Measurements from ENCODE around the gene KRTAP20-1. TPM values are rescaled to one million over a fixed set of nuclear protein-coding genes. Genes with fewer than 3 reads are reported as not detected.

The KRTAP20-1 gene
- total RNA-seq, 1 experiment from 2014 or later: not detected

- Mint-ChIP-seq H3K4me3 (no peak overlapping the region), H3K36me3 (peaks cover 13% of the 10 kb centered on the region), H3K27ac (no peak overlapping the region), H3K9me3 (peaks cover 14% of the 10 kb centered on the region), H3K27me3 (ENCODE audit: low read depth) (no peaks in the 10 kb centered on the region), H3K4me1 (peaks cover 12% of the 10 kb centered on the region)
- ChIA-PET CTCF (no interaction called here), POLR2A (no interaction called here)
- DNase-seq (ENCODE audit: low spot score) (no peak), ATAC-seq (no peak)
- TF ChIP-seq FOXJ3 (CRISPR knock-in tag; IDR thresholded peaks at IDR 0.05; ENCODE audit: borderline replicate concordance): no peak
- no peak for TF ChIP-seq TEAD1 (CRISPR knock-in tag; IDR thresholded peaks at IDR 0.05)
- TF ChIP-seq STAT6 (CRISPR knock-in tag; conservative IDR thresholded peaks at IDR 0.05; ENCODE audit: low read depth): no peak
- TF ChIP-seq ZNF281 (CRISPR knock-in tag; IDR thresholded peaks at IDR 0.05): no peak
- TF ChIP-seq, protein P1, sequence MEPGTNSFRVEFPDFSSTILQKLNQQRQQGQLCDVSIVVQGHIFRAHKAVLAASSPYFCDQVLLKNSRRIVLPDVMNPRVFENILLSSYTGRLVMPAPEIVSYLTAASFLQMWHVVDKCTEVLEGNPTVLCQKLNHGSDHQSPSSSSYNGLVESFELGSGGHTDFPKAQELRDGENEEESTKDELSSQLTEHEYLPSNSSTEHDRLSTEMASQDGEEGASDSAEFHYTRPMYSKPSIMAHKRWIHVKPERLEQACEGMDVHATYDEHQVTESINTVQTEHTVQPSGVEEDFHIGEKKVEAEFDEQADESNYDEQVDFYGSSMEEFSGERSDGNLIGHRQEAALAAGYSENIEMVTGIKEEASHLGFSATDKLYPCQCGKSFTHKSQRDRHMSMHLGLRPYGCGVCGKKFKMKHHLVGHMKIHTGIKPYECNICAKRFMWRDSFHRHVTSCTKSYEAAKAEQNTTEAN (CRISPR knock-in tag; IDR thresholded peaks at IDR 0.05): no peak
- TF ChIP-seq, protein P2, sequence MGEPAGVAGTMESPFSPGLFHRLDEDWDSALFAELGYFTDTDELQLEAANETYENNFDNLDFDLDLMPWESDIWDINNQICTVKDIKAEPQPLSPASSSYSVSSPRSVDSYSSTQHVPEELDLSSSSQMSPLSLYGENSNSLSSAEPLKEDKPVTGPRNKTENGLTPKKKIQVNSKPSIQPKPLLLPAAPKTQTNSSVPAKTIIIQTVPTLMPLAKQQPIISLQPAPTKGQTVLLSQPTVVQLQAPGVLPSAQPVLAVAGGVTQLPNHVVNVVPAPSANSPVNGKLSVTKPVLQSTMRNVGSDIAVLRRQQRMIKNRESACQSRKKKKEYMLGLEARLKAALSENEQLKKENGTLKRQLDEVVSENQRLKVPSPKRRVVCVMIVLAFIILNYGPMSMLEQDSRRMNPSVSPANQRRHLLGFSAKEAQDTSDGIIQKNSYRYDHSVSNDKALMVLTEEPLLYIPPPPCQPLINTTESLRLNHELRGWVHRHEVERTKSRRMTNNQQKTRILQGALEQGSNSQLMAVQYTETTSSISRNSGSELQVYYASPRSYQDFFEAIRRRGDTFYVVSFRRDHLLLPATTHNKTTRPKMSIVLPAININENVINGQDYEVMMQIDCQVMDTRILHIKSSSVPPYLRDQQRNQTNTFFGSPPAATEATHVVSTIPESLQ (CRISPR knock-in tag; IDR thresholded peaks at IDR 0.05): no peak
- TF ChIP-seq ZNF232 (CRISPR knock-in tag; IDR thresholded peaks at IDR 0.05): no peak
Measured at GRCh38 chr21:30628109-30628508, 11.9 kb downstream of the KRTAP20-1 start.

DNA sequence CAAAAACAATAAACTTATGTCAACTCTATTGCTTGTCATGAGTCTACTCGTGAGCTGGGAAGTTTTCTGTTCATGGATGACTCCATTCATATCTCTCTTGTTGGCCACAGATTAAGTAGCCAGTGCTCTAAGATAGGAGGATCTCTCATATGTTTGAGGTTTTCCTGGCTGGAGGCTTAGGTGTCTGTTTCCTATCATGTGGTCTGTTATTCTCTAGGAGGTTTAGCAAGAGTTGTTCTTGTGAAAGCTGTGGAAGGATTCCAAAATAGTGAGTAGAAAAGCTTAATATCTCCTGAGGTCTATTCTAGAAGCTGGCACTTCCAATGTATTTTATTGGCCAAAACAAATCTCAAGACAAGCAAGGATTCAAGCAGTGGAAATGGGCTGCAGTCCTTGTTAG is 13.0 kb downstream of the KRTAP20-1 start:
- DNase-seq (ENCODE audit: low spot score) (no peak), ATAC-seq (no peak)
- ChIA-PET CTCF (no interaction called here), POLR2A (no interaction called here)
- Mint-ChIP-seq H3K36me3 (peaks cover 13% of the 10 kb centered on the region), H3K4me3 (no peak overlapping the region), H3K27me3 (ENCODE audit: low read depth) (no peaks in the 10 kb centered on the region), H3K4me1 (peaks cover 12% of the 10 kb centered on the region), H3K27ac (no peak overlapping the region), H3K9me3 (peaks cover 13% of the 10 kb centered on the region)
- TF ChIP-seq ZNF396 (CRISPR knock-in tag; IDR thresholded peaks at IDR 0.05; ENCODE audit: borderline replicate concordance) (no peak), NFYB (CRISPR knock-in tag; conservative IDR thresholded peaks at IDR 0.05; ENCODE audit: low read depth) (no peak), USF2 (CRISPR knock-in tag; IDR thresholded peaks at IDR 0.05) (no peak), FOXP4 (CRISPR knock-in tag; IDR thresholded peaks at IDR 0.05) (no peak), SOX15 (CRISPR knock-in tag; IDR thresholded peaks at IDR 0.05) (no peak), CDX4 (CRISPR knock-in tag; IDR thresholded peaks at IDR 0.05; ENCODE audit: borderline replicate concordance) (no peak), NFATC4 (CRISPR knock-in tag; IDR thresholded peaks at IDR 0.05) (no peak), CREM (CRISPR knock-in tag; IDR thresholded peaks at IDR 0.05) (no peak), FOXK1 (CRISPR knock-in tag; IDR thresholded peaks at IDR 0.05) (no peak), ESRRA (CRISPR knock-in tag; IDR thresholded peaks at IDR 0.05; ENCODE audit: borderline replicate concordance) (no peak)
- TF ChIP-seq, protein P3, sequence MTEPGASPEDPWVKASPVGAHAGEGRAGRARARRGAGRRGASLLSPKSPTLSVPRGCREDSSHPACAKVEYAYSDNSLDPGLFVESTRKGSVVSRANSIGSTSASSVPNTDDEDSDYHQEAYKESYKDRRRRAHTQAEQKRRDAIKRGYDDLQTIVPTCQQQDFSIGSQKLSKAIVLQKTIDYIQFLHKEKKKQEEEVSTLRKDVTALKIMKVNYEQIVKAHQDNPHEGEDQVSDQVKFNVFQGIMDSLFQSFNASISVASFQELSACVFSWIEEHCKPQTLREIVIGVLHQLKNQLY (CRISPR knock-in tag; IDR thresholded peaks at IDR 0.05): no peak
- TF ChIP-seq, protein P4, sequence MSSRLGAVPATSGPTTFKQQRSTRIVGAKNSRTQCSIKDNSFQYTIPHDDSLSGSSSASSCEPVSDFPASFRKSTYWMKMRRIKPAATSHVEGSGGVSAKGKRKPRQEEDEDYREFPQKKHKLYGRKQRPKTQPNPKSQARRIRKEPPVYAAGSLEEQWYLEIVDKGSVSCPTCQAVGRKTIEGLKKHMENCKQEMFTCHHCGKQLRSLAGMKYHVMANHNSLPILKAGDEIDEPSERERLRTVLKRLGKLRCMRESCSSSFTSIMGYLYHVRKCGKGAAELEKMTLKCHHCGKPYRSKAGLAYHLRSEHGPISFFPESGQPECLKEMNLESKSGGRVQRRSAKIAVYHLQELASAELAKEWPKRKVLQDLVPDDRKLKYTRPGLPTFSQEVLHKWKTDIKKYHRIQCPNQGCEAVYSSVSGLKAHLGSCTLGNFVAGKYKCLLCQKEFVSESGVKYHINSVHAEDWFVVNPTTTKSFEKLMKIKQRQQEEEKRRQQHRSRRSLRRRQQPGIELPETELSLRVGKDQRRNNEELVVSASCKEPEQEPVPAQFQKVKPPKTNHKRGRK (CRISPR knock-in tag; IDR thresholded peaks at IDR 0.05; ENCODE audit: borderline replicate concordance): no peak

All from WTC11 (cell line).